ENCODE measurements around the gene ZNF462.

Gene ZNF462

GRCh38 chr9:106861640-106862109 lies 1.3 kb upstream of the ZNF462 start:
- Histone ChIP-seq H3K9me3 (peaks cover 23% of the 10 kb centered on the region), H3K4me3 (no peak overlapping the region), H3K27ac (no peak overlapping the region), H3K36me3 (no peaks in the 10 kb centered on the region), H3K4me2 (no peak overlapping the region), H4K20me1 (no peaks in the 10 kb centered on the region), H3K4me1 (0 out of 2 replicates have a peak, but pooled peaks cover 10% of the 10 kb centered on the region), H3K27me3 (no peaks in the 10 kb centered on the region), H3K9ac (no peak overlapping the region)
- TF ChIP-seq Cebpa-rat (IDR thresholded peaks at IDR 0.05), result no peak

GRCh38 chr9:106862110-106862820 lies 701 bp upstream of the ZNF462 start:
- no peaks in the 10 kb centered on the region for H3K27me3 ChIP-seq
- H3K4me2 ChIP-seq, result peak overlapping the region; percentile 84
- peak overlapping the region; percentile 76; the same call in 1 of the 2 replicates for H3K9ac ChIP-seq
- peak overlapping the region; percentile 73 for H3K4me3 ChIP-seq
- H3K9me3 ChIP-seq, result peaks cover 23% of the 10 kb centered on the region
- H3K27ac ChIP-seq, result peak overlapping the region; percentile 74
- 0 out of 2 replicates have a peak, but pooled peaks cover 10% of the 10 kb centered on the region for H3K4me1 ChIP-seq
- no peaks in the 10 kb centered on the region for H4K20me1 ChIP-seq
- no peak for TF ChIP-seq Cebpa-rat (IDR thresholded peaks at IDR 0.05)
- no peaks in the 10 kb centered on the region for H3K36me3 ChIP-seq

- no peaks in the 10 kb centered on the region for H3K36me3 ChIP-seq
- H3K4me3 ChIP-seq, result peak overlapping the region; percentile 73
- H4K20me1 ChIP-seq, result no peaks in the 10 kb centered on the region
- H3K9ac ChIP-seq, result peak overlapping the region; percentile 76
- H3K4me1 ChIP-seq, result peaks cover 17% of the 10 kb centered on the region; the same call in 1 of the 2 replicates
- TF ChIP-seq Cebpa-rat (IDR thresholded peaks at IDR 0.05), result no peak
- peaks cover 23% of the 10 kb centered on the region for H3K9me3 ChIP-seq
- H3K27me3 ChIP-seq, result no peaks in the 10 kb centered on the region
- peak overlapping the region; percentile 84 for H3K4me2 ChIP-seq
- peak overlapping the region; percentile 74 for H3K27ac ChIP-seq
Measured at GRCh38 chr9:106864373-106865143, 1.6 kb downstream of the ZNF462 start.

- Histone ChIP-seq H3K9me3 (peaks cover 6% of the 10 kb centered on the region), H3K27ac (no peak overlapping the region), H3K4me3 (no peak overlapping the region), H3K9ac (no peak overlapping the region), H4K20me1 (no peaks in the 10 kb centered on the region), H3K27me3 (no peaks in the 10 kb centered on the region), H3K4me2 (peak overlapping the region; percentile 84; the same call in 1 of the 2 replicates), H3K4me1 (peaks cover 17% of the 10 kb centered on the region; the same call in 1 of the 2 replicates), H3K36me3 (no peaks in the 10 kb centered on the region)
- TF ChIP-seq Cebpa-rat (IDR thresholded peaks at IDR 0.05), result no peak
Measured at GRCh38 chr9:106866243-106866642, 3.3 kb downstream of the ZNF462 start.

- Histone ChIP-seq H3K4me3 (no peak overlapping the region), H3K36me3 (no peaks in the 10 kb centered on the region), H3K9me3 (no peaks in the 10 kb centered on the region; the same call in 1 of the 2 replicates), H3K27me3 (no peaks in the 10 kb centered on the region), H3K9ac (no peak overlapping the region), H3K4me2 (no peak overlapping the region), H4K20me1 (no peaks in the 10 kb centered on the region), H3K4me1 (peaks cover 17% of the 10 kb centered on the region; the same call in 1 of the 2 replicates), H3K27ac (no peak overlapping the region)
- no peak for TF ChIP-seq Cebpa-rat (IDR thresholded peaks at IDR 0.05)
Measured at GRCh38 chr9:106867286-106867685, 4.3 kb downstream of the ZNF462 start.

GRCh38 chr9:106868087-106868486 lies 5.1 kb downstream of the ZNF462 start:
- H3K9me3 ChIP-seq, result no peaks in the 10 kb centered on the region
- H3K4me1 ChIP-seq, result peaks cover 17% of the 10 kb centered on the region; the same call in 1 of the 2 replicates
- no peak overlapping the region for H3K4me3 ChIP-seq
- H3K27me3 ChIP-seq, result no peaks in the 10 kb centered on the region
- TF ChIP-seq Cebpa-rat (IDR thresholded peaks at IDR 0.05), result no peak
- H4K20me1 ChIP-seq, result no peaks in the 10 kb centered on the region
- no peak overlapping the region for H3K9ac ChIP-seq
- H3K36me3 ChIP-seq, result no peaks in the 10 kb centered on the region
- H3K27ac ChIP-seq, result no peak overlapping the region
- no peak overlapping the region for H3K4me2 ChIP-seq

GRCh38 chr9:106868565-106868964 lies 5.6 kb downstream of the ZNF462 start:
- Histone ChIP-seq H3K4me2 (no peak overlapping the region), H3K9ac (no peak overlapping the region)

GRCh38 chr9:106869028-106869427 lies 6.1 kb downstream of the ZNF462 start:
- Histone ChIP-seq H3K4me3 (no peak overlapping the region), H3K4me1 (peaks cover 17% of the 10 kb centered on the region; the same call in 1 of the 2 replicates), H3K36me3 (no peaks in the 10 kb centered on the region), H3K27ac (no peak overlapping the region), H3K9me3 (no peaks in the 10 kb centered on the region), H3K27me3 (no peaks in the 10 kb centered on the region), H4K20me1 (no peaks in the 10 kb centered on the region), H3K9ac (no peak overlapping the region), H3K4me2 (no peak overlapping the region)
- no peak for TF ChIP-seq Cebpa-rat (IDR thresholded peaks at IDR 0.05)

More at GRCh38 chr9:106868565-106868964, 5.6 kb downstream of the ZNF462 start:
- H3K9me3 ChIP-seq, result no peaks in the 10 kb centered on the region
- no peaks in the 10 kb centered on the region for H3K27me3 ChIP-seq
- H3K4me1 ChIP-seq, result peaks cover 17% of the 10 kb centered on the region; the same call in 1 of the 2 replicates
- H3K27ac ChIP-seq, result no peak overlapping the region
- H3K36me3 ChIP-seq, result no peaks in the 10 kb centered on the region
- TF ChIP-seq Cebpa-rat (IDR thresholded peaks at IDR 0.05), result no peak
- H3K4me3 ChIP-seq, result no peak overlapping the region
- no peaks in the 10 kb centered on the region for H4K20me1 ChIP-seq

- Histone ChIP-seq H3K4me1 (peaks cover 17% of the 10 kb centered on the region; the same call in 1 of the 2 replicates), H3K4me3 (no peak overlapping the region)
Measured at GRCh38 chr9:106869458-106869857, 6.5 kb downstream of the ZNF462 start.

More at GRCh38 chr9:106869458-106869857, 6.5 kb downstream of the ZNF462 start:
- H3K27ac ChIP-seq, result no peak overlapping the region
- no peaks in the 10 kb centered on the region for H3K36me3 ChIP-seq
- H3K9ac ChIP-seq, result no peak overlapping the region
- H3K4me2 ChIP-seq, result no peak overlapping the region
- no peaks in the 10 kb centered on the region for H3K9me3 ChIP-seq
- no peaks in the 10 kb centered on the region for H3K27me3 ChIP-seq
- H4K20me1 ChIP-seq, result no peaks in the 10 kb centered on the region
- no peak for TF ChIP-seq Cebpa-rat (IDR thresholded peaks at IDR 0.05)
